Measurements from ENCODE around the gene TMPRSS11D.

TMPRSS11D gene

DNA sequence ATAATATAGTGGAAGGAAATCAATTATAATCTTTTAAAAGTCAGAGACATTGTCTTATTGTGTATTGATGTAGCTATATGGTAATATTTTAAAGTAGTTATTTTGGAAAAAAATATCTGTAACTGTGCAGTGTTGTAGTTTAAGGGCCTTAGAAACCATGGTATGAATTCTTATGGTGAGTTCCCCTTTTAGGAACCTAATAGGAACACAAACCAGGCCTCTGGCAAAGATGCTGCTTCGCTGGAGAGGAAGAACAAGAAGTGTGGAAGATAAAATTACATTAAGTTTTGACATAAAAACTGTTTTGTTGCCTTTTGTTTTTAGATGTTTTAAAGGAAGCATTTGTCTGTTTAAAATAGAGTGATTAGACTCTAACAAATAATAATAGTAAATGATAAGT lies 10.9 kb upstream of the TMPRSS11D start:
- TF ChIP-seq SIN3A (IDR thresholded peaks at IDR 0.05; ENCODE audit: borderline replicate concordance, insufficient read depth, low read length) (no peak), TAF1 (IDR thresholded peaks at IDR 0.05; ENCODE audit: borderline replicate concordance, insufficient read depth, low read length) (no peak), POLR2AphosphoS5 (IDR thresholded peaks at IDR 0.05; ENCODE audit: low read depth, low read length) (no peak)
- TF ChIP-seq, protein P1, sequence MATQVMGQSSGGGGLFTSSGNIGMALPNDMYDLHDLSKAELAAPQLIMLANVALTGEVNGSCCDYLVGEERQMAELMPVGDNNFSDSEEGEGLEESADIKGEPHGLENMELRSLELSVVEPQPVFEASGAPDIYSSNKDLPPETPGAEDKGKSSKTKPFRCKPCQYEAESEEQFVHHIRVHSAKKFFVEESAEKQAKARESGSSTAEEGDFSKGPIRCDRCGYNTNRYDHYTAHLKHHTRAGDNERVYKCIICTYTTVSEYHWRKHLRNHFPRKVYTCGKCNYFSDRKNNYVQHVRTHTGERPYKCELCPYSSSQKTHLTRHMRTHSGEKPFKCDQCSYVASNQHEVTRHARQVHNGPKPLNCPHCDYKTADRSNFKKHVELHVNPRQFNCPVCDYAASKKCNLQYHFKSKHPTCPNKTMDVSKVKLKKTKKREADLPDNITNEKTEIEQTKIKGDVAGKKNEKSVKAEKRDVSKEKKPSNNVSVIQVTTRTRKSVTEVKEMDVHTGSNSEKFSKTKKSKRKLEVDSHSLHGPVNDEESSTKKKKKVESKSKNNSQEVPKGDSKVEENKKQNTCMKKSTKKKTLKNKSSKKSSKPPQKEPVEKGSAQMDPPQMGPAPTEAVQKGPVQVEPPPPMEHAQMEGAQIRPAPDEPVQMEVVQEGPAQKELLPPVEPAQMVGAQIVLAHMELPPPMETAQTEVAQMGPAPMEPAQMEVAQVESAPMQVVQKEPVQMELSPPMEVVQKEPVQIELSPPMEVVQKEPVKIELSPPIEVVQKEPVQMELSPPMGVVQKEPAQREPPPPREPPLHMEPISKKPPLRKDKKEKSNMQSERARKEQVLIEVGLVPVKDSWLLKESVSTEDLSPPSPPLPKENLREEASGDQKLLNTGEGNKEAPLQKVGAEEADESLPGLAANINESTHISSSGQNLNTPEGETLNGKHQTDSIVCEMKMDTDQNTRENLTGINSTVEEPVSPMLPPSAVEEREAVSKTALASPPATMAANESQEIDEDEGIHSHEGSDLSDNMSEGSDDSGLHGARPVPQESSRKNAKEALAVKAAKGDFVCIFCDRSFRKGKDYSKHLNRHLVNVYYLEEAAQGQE (IDR thresholded peaks at IDR 0.05; ENCODE audit: insufficient read depth in 1 of 2, low read depth in 2 of 2, low read length in 2 of 2) = no peak

DNA sequence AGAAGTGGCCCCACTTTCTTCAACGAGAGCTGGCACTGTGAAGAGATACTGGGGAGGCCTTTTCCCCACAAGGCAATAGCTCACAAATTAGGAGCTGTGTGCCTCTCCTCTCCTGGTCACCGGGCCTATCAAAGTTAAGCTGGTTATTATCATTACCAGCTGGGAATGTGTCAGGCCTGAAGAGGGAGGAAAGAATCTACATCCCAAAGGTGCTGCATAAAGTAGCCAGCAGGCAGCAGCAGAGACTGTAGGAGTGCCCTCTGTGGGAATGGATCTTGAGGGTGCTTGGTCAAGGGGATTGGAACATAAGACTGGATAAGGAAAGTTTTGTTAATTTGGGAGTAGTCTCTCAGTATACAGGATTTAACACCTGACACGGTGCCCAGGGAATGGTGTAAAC lies 9.1 kb upstream of the TMPRSS11D start:
- TF ChIP-seq FOXP2 (optimal IDR thresholded peaks at IDR 0.05; ENCODE audit: borderline replicate concordance, extremely low read depth, extremely low read length, insufficient read depth) (no peak), SIN3A (IDR thresholded peaks at IDR 0.05; ENCODE audit: borderline replicate concordance, insufficient read depth, low read length) (no peak), TAF1 (IDR thresholded peaks at IDR 0.05; ENCODE audit: borderline replicate concordance, insufficient read depth, low read length) (no peak), POLR2AphosphoS5 (IDR thresholded peaks at IDR 0.05; ENCODE audit: low read depth, low read length) (no peak)

DNA sequence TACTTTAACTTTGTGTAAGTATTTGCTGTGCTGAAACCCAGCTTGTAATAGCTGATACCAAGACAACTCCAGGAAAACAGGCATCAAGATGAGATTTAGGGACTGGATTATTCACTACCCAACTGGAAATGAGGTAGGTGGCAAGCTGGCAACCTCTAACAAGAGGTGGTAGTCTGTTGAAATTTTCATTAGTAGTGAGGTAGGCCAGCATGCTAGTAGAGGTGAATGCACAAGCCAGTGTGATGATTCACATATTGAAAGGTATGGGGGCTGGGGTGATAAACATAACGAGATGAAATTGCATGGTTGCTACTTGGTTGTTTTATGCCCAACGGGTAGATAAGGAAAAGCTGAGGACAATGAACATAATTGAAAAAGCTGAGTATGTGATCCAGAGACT lies 8.5 kb upstream of the TMPRSS11D start:
- TF ChIP-seq FOXP2 (optimal IDR thresholded peaks at IDR 0.05; ENCODE audit: borderline replicate concordance, extremely low read depth, extremely low read length, insufficient read depth) (no peak), SIN3A (IDR thresholded peaks at IDR 0.05; ENCODE audit: borderline replicate concordance, insufficient read depth, low read length) (no peak), POLR2AphosphoS5 (IDR thresholded peaks at IDR 0.05; ENCODE audit: low read depth, low read length) (no peak), TAF1 (IDR thresholded peaks at IDR 0.05; ENCODE audit: borderline replicate concordance, insufficient read depth, low read length) (no peak)
- TF ChIP-seq, protein P1 (IDR thresholded peaks at IDR 0.05; ENCODE audit: insufficient read depth in 1 of 2, low read depth in 2 of 2, low read length in 2 of 2) = no peak

DNA sequence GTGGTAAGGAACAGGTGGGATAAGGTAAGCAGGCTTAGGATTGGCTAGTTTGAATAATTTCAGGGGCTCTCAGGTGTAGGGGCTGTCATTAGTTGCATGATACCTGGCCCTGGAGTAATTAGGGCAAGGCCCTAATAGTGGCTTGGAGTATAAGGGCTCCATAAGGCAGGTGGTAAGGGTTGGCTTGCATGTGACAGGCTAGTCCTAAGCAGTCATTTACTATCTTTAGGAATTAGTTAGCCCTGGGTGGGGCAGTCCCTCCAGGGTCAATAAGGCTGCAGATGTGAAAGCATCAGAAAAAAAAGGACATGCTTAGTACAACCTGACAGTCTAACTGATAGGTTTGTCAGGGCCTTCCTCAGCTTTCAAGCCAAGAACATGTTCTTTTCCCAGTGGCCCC lies 7.8 kb upstream of the TMPRSS11D start:
- TF ChIP-seq POLR2AphosphoS5 (IDR thresholded peaks at IDR 0.05; ENCODE audit: low read depth, low read length) (no peak), SIN3A (IDR thresholded peaks at IDR 0.05; ENCODE audit: borderline replicate concordance, insufficient read depth, low read length) (no peak), TAF1 (IDR thresholded peaks at IDR 0.05; ENCODE audit: borderline replicate concordance, insufficient read depth, low read length) (no peak), FOXP2 (optimal IDR thresholded peaks at IDR 0.05; ENCODE audit: borderline replicate concordance, extremely low read depth, extremely low read length, insufficient read depth) (no peak)
- TF ChIP-seq, protein P1 (IDR thresholded peaks at IDR 0.05; ENCODE audit: insufficient read depth in 1 of 2, low read depth in 2 of 2, low read length in 2 of 2) = no peak

DNA sequence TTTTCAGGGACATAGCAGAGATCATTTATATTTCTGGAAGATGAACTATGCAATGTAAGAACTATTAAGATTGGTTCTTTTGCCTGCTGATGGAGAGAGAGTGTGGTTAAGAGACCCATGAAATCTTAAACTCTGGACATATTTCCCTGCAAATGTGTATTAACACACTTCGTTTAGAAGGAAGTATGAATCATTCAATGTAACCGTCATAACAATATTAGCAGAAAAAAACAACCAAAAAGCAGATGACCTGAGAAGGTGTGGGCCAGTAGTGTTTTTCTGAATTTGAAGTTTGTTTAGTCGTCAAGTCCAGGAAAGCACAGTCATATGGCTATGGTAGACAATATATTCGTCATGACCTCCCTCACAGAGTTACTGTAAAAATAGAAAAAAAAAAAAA lies 2.5 kb upstream of the TMPRSS11D start:
- TF ChIP-seq TAF1 (IDR thresholded peaks at IDR 0.05; ENCODE audit: borderline replicate concordance, insufficient read depth, low read length) (no peak), SIN3A (IDR thresholded peaks at IDR 0.05; ENCODE audit: borderline replicate concordance, insufficient read depth, low read length) (no peak), FOXP2 (optimal IDR thresholded peaks at IDR 0.05; ENCODE audit: borderline replicate concordance, extremely low read depth, extremely low read length, insufficient read depth) (no peak), POLR2AphosphoS5 (IDR thresholded peaks at IDR 0.05; ENCODE audit: low read depth, low read length) (no peak)
- TF ChIP-seq, protein P1 (IDR thresholded peaks at IDR 0.05; ENCODE audit: insufficient read depth in 1 of 2, low read depth in 2 of 2, low read length in 2 of 2) = no peak

Data from PFSK-1 (cell line).